ENCODE data around the gene ARID1B.

- TF ChIP-seq, protein P1, sequence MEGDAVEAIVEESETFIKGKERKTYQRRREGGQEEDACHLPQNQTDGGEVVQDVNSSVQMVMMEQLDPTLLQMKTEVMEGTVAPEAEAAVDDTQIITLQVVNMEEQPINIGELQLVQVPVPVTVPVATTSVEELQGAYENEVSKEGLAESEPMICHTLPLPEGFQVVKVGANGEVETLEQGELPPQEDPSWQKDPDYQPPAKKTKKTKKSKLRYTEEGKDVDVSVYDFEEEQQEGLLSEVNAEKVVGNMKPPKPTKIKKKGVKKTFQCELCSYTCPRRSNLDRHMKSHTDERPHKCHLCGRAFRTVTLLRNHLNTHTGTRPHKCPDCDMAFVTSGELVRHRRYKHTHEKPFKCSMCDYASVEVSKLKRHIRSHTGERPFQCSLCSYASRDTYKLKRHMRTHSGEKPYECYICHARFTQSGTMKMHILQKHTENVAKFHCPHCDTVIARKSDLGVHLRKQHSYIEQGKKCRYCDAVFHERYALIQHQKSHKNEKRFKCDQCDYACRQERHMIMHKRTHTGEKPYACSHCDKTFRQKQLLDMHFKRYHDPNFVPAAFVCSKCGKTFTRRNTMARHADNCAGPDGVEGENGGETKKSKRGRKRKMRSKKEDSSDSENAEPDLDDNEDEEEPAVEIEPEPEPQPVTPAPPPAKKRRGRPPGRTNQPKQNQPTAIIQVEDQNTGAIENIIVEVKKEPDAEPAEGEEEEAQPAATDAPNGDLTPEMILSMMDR (conservative IDR thresholded peaks at IDR 0.05; ENCODE audit: low read depth, low read length) = no peak
- TF ChIP-seq EZH2 (IDR thresholded peaks at IDR 0.05; ENCODE audit: low read length, unreplicated experiment) (no peak), EZH2phosphoT487 (IDR thresholded peaks at IDR 0.05; ENCODE audit: borderline replicate concordance, low read length) (no peak)
Observed at GRCh38 chr6:156994215-156995076, 217.3 kb downstream of the ARID1B start.
